ENCODE results near the gene JUP. TPM values are rescaled to one million over a fixed set of nuclear protein-coding genes. Genes with fewer than 3 reads are reported as not detected.
"Not testable (repeated sequence)": the region's sequence is repeated elsewhere in the genome, so short reads cannot be mapped to it uniquely, and the experiment has no call there.

Gene JUP
- total RNA-seq (under 1 TPM in 1 of 2 experiments, not detected in 1; 0.15 TPM), polyA plus RNA-seq (under 1 TPM in 1 of 2 donors, not detected in 1; 0.69 TPM)

DNA sequence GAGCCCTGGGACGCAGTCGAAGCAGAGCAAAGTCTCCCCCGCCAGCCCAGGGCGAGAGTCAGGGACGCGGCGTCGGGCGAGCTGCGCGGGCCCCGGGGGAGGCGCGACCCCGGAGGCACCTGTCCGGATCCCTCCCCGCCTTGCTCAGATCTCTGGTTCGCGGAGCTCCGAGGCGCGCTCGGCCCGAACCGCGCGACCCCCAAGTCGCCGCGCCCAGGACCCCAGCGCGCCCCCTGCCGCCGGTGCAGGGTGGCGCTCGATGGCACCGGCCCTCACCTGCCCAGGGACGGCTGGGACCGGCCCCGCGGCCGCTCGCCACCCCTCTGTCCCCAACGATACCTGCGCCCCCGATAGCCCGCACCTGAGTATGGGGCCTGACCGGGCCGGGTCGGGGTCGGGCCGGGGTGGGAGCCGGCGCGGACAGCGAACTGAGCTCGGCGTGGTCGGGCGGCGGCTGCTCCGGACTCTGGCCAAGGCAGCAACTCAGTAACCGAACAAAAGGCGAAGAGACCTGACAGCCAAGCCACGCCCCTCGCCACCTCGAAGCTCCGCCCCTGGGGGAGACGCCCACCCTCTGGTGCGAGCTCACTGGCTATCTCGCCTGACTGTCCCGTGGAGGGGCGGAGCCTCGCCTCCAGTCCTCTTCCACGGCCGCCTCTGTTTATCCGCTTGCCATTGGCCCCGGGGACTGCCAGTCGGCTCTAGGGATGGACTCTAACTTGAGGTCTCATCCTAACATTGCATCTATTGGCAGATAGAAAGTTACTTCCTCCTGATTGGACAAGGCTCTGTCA, at the start of gene JUP:
TSS of gene JUP (minus strand) at position 485 of the 794 bp plus-strand sequence. CDS start 14,857 bp downstream, outside the sequence.
- Mint-ChIP-seq H3K4me1 (peaks cover 12 to 37% (median 18%) of the 10 kb centered on the region in 4 donors), H3K4me3 (peak within 1 kb of the TSS; percentile 75 to 85 (median 80)), H3K9me3 (peaks cover 0 to 1% (median 0%) of the 10 kb centered on the region in 8 donors), H3K36me3 (no peaks in the 10 kb centered on the region), H3K27ac (peak within 1 kb of the TSS in 4 of 7 donors; percentile 29 to 74 (median 50)), H3K27me3 (peaks cover 11 to 28% of the 10 kb centered on the region in 2 donors)
- no peaks in the 10 kb centered on the region for H3K36me3 ChIP-seq (ENCODE audit: insufficient read depth, low read length)
- peak within 1 kb of the TSS in 1 of 2 donors; percentile 32 for H3K4me3 ChIP-seq (ENCODE audit: low read length in 2 of 2)
- peaks cover 21% of the 10 kb centered on the region for H3K27me3 ChIP-seq (ENCODE audit: insufficient read depth, low read length)
- DNase-seq = peak; percentile 80 to 90 (median 86)
- no peak within 1 kb of the TSS for H3K27ac ChIP-seq (ENCODE audit: low read depth, low read length)
- ChIA-PET POLR2A (ENCODE audit: partially characterized antibody) (interaction anchor here (0.6 to 1.1 kb wide), 6 partner anchors 25 to 922 kb away, joined by 3 to 4 read pairs (median 4); partner anchors contain the start of gene P3H4), CTCF (ENCODE audit: partially characterized antibody) (interaction anchor here (0.5 to 2.8 kb wide), 7 partner anchors 8 to 124 kb away, joined by 3 to 9 read pairs (median 4); partner anchors contain the start of gene P3H4)
- H3K9me3 ChIP-seq (ENCODE audit: control insufficient read depth in 1 of 2, low read length in 2 of 2) = no peaks in the 10 kb centered on the region
- peaks cover 18% of the 10 kb centered on the region for H3K4me1 ChIP-seq (ENCODE audit: insufficient read depth, low read length)
- intact Hi-C loops (cut with micrococcal nuclease) = no loop called here

DNA sequence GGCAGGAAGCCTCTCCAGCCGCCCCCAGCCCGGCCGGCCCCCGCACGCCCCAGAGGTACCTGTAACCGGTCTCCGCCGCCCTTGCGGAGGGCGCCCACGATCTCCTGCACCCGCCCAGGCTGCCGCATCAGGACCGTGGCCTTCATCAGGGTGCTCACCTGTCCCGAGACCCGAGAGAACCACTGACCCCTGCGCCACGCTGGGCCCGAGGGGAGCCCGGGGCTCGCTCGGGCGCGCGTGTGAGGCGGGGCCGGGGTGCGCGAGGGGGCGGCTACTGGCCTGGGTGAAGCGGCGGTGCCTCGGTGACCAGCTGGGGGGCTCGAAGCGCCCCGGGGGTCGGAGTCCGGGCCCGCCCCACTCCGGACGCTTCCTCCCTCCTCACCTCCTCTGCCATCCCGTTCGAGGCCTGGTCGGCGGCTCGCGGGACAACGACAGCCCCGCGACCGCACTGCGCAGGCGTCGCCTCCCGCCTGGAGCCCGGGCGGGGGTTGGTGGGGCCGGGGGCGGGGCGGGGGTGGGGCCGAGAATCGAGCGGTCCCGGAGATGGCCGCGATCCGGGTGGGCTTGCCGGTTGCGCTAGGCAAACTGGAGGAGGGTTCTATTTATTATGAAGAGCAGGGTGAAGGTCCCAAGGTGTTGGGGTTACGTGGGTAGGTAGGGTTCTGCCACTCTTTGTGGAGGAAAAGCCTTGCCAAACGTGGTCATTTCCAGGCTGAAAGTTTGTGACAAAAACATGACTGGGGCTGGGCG, 49.5 kb upstream of the JUP start, which contains the start of gene NT5C3B:
TSS of gene NT5C3B (minus strand) at position 433 of the 750 bp plus-strand sequence. CDS start at position 394, 39 bp downstream.
- POLR2A ChIA-PET (ENCODE audit: partially characterized antibody) = interaction anchor here (0.8 to 4.5 kb wide), 5 partner anchors 15 to 182 kb away, joined by 3 to 24 read pairs (median 4); partner anchors contain the start of genes DNAJC7, EIF1, KLHL11 and P3H4
- Histone ChIP-seq H3K27me3 (ENCODE audit: insufficient read depth, low read length) (no peaks in the 10 kb centered on the region), H3K4me3 (ENCODE audit: low read length in 2 of 2) (peak within 1 kb of the TSS; percentile 29 to 51), H3K9me3 (ENCODE audit: control insufficient read depth in 1 of 2, low read length in 2 of 2) (no peaks in the 10 kb centered on the region), H3K36me3 (ENCODE audit: insufficient read depth, low read length) (no peaks in the 10 kb centered on the region), H3K4me1 (ENCODE audit: insufficient read depth, low read length) (peaks cover 12% of the 10 kb centered on the region), H3K27ac (ENCODE audit: low read depth, low read length) (peak within 1 kb of the TSS; percentile 52)
- peak in 4 of 5 donors; percentile 35 to 58 (median 42) for DNase-seq
- Mint-ChIP-seq H3K36me3 (peaks cover 4 to 9% of the 10 kb centered on the region in 2 donors), H3K4me3 (peak within 1 kb of the TSS; percentile 79 to 90 (median 88)), H3K27me3 (no peaks in the 10 kb centered on the region), H3K9me3 (no peaks in the 10 kb centered on the region), H3K4me1 (peaks cover 10 to 18% (median 14%) of the 10 kb centered on the region in 4 donors), H3K27ac (peak within 1 kb of the TSS in 6 of 7 donors; percentile 41 to 89 (median 74))
- CTCF ChIA-PET (ENCODE audit: partially characterized antibody) = interaction anchor here (2.2 kb wide), 1 partner anchor 25 kb away, joined by 10 read pairs; the partner anchor contains the start of gene P3H4
- intact Hi-C loops (cut with micrococcal nuclease) = no loop called here

GRCh38 chr17:41835214-41835799, 48.8 kb upstream of the JUP start:
- peaks cover 4 to 13% of the 10 kb centered on the region in 2 donors for H3K36me3 Mint-ChIP-seq
- H3K4me3 Mint-ChIP-seq = peak overlapping the region; percentile 79 to 90 (median 87)
- no peaks in the 10 kb centered on the region for H3K27me3 ChIP-seq (ENCODE audit: insufficient read depth, low read length)
- intact Hi-C loops (cut with micrococcal nuclease) = no loop called here
- DNase-seq = no peak
- peaks cover 10 to 18% (median 14%) of the 10 kb centered on the region in 4 donors for H3K4me1 Mint-ChIP-seq
- no peaks in the 10 kb centered on the region for H3K27me3 Mint-ChIP-seq
- POLR2A ChIA-PET (ENCODE audit: partially characterized antibody) = interaction anchor here (0.8 to 4.5 kb wide), 6 partner anchors 16 to 182 kb away, joined by 3 to 24 read pairs (median 4); partner anchors contain the start of genes DNAJC7, EIF1, KLHL11 and P3H4
- H3K4me1 ChIP-seq (ENCODE audit: insufficient read depth, low read length) = peaks cover 12% of the 10 kb centered on the region
- no peaks in the 10 kb centered on the region for H3K9me3 ChIP-seq (ENCODE audit: control insufficient read depth in 1 of 2, low read length in 2 of 2)
- no peaks in the 10 kb centered on the region for H3K9me3 Mint-ChIP-seq
- H3K4me3 ChIP-seq (ENCODE audit: low read length in 2 of 2) = peak overlapping the region in 1 of 2 donors; percentile 51
- H3K27ac Mint-ChIP-seq = peak overlapping the region in 6 of 7 donors; percentile 41 to 89 (median 74)
- no peaks in the 10 kb centered on the region for H3K36me3 ChIP-seq (ENCODE audit: insufficient read depth, low read length)
- CTCF ChIA-PET (ENCODE audit: partially characterized antibody) = interaction anchor here (1.0 to 2.2 kb wide), 2 partner anchors 24 to 80 kb away, joined by 3 to 10 read pairs; partner anchors contain the start of gene P3H4
- H3K27ac ChIP-seq (ENCODE audit: low read depth, low read length) = peak overlapping the region; percentile 52

GRCh38 chr17:41829961-41830360, 43.5 kb upstream of the JUP start:
- H3K9me3 Mint-ChIP-seq; H3K4me3 Mint-ChIP-seq; H3K4me3 ChIP-seq (ENCODE audit: low read length in 2 of 2); H3K4me1 ChIP-seq (ENCODE audit: insufficient read depth, low read length); H3K4me1 Mint-ChIP-seq; H3K27ac ChIP-seq (ENCODE audit: low read depth, low read length); POLR2A ChIA-PET (ENCODE audit: partially characterized antibody); H3K9me3 ChIP-seq (ENCODE audit: control insufficient read depth in 1 of 2, low read length in 2 of 2); H3K27ac Mint-ChIP-seq; H3K27me3 Mint-ChIP-seq; DNase-seq; intact Hi-C loops (cut with micrococcal nuclease); H3K27me3 ChIP-seq (ENCODE audit: insufficient read depth, low read length): not testable (repeated sequence)
- H3K36me3 ChIP-seq (ENCODE audit: insufficient read depth, low read length) = peaks cover 10% of the 10 kb centered on the region
- H3K36me3 Mint-ChIP-seq = peaks cover 13 to 24% of the 10 kb centered on the region in 2 donors
- CTCF ChIA-PET (ENCODE audit: partially characterized antibody) = interaction anchor here (1.0 kb wide), 1 partner anchor 30 kb away, joined by 3 read pairs; no protein-coding TSS in a partner anchor

GRCh38 chr17:41825175-41825845, 38.8 kb upstream of the JUP start:
- Mint-ChIP-seq H3K27me3 (no peaks in the 10 kb centered on the region), H3K9me3 (no peaks in the 10 kb centered on the region), H3K27ac (peak overlapping the region in 2 of 7 donors; percentile 46 to 73), H3K36me3 (peaks cover 9 to 15% of the 10 kb centered on the region in 2 donors), H3K4me3 (no peak overlapping the region), H3K4me1 (no peaks in the 10 kb centered on the region)
- no peaks in the 10 kb centered on the region for H3K4me1 ChIP-seq (ENCODE audit: insufficient read depth, low read length)
- intact Hi-C loops (cut with micrococcal nuclease) = no loop called here
- no peak for DNase-seq
- H3K27ac ChIP-seq (ENCODE audit: low read depth, low read length) = no peak overlapping the region
- H3K36me3 ChIP-seq (ENCODE audit: insufficient read depth, low read length) = peaks cover 10% of the 10 kb centered on the region
- no peaks in the 10 kb centered on the region for H3K9me3 ChIP-seq (ENCODE audit: control insufficient read depth in 1 of 2, low read length in 2 of 2)
- CTCF ChIA-PET (ENCODE audit: partially characterized antibody) = no interaction called here
- no peak overlapping the region for H3K4me3 ChIP-seq (ENCODE audit: low read length in 2 of 2)
- POLR2A ChIA-PET (ENCODE audit: partially characterized antibody) = no interaction called here
- no peaks in the 10 kb centered on the region for H3K27me3 ChIP-seq (ENCODE audit: insufficient read depth, low read length)

DNA sequence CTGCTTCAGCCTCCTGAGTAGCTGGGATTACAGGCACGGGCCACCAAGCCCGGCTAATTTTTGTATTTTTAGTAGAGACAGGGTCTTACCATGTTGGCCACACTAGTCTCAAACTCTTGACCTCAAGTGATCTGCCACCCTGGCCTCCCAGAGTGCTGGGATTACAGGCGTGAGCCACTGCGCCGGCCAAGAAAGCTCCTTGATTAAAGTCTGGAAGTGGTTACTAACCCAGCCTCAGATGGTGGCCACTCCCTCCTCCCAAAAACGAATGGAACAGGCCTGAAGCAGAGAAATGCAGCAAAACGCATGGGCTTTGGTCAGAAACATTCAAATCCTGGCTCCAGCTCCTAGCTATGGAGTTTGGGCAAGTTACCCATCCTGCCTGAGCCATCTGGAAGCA, 37.6 kb upstream of the JUP start:
- Histone ChIP-seq H3K27ac (ENCODE audit: low read depth, low read length) (no peak overlapping the region), H3K9me3 (ENCODE audit: control insufficient read depth in 1 of 2, low read length in 2 of 2) (no peaks in the 10 kb centered on the region), H3K36me3 (ENCODE audit: insufficient read depth, low read length) (peaks cover 7% of the 10 kb centered on the region), H3K27me3 (ENCODE audit: insufficient read depth, low read length) (no peaks in the 10 kb centered on the region), H3K4me1 (ENCODE audit: insufficient read depth, low read length) (no peaks in the 10 kb centered on the region), H3K4me3 (ENCODE audit: low read length in 2 of 2) (no peak overlapping the region)
- intact Hi-C loops (cut with micrococcal nuclease) = no loop called here
- Mint-ChIP-seq H3K4me1 (no peaks in the 10 kb centered on the region), H3K27ac (no peak overlapping the region), H3K4me3 (no peak overlapping the region), H3K36me3 (peaks cover 5 to 13% of the 10 kb centered on the region in 2 donors), H3K9me3 (no peaks in the 10 kb centered on the region), H3K27me3 (no peaks in the 10 kb centered on the region)
- CTCF ChIA-PET (ENCODE audit: partially characterized antibody) = interaction anchor here (2.0 kb wide), 1 partner anchor 13 kb away, joined by 7 read pairs; the partner anchor contains the start of gene P3H4
- DNase-seq = no peak
- POLR2A ChIA-PET (ENCODE audit: partially characterized antibody) = no interaction called here
